Right renal cortex interstitium (tissue), 3 donors: ENCODE results near the gene BSG. TPM values are rescaled to one million over a fixed set of nuclear protein-coding genes. Genes with fewer than 3 reads are reported as not detected.

Experiments used
- polyA plus RNA-seq, 3 donors: library from polyadenylated mRNA; unstranded; fragments of 120-200 nt; gene quantifications; one replicate each; pipeline ENCODE4 v1.2.1, GENCODE V29; 2013; ENCODE audit not compliant: insufficient read length in 3 of 3

BSG gene
- polyA plus RNA-seq, 3 donors, result 377 to 439 (median 378) TPM

Other genes starting within 250 kb of the BSG start
- gene MIER2, start 227.8 kb upstream of the BSG start, polyA plus RNA-seq, result 10 to 100 TPM; 19.5 to 24.0 (median 22.0) TPM
- 1 to 10 TPM; 1.1 to 1.4 (median 1.2) TPM for gene C2CD4C, start 163.4 kb upstream of the BSG start, polyA plus RNA-seq
- 10 to 100 TPM; 21.5 to 25.9 (median 21.5) TPM for gene SHC2, start 111.6 kb upstream of the BSG start, polyA plus RNA-seq
- 1 to 10 TPM; 2.3 to 3.9 (median 2.3) TPM for gene MADCAM1, start 76.1 kb upstream of the BSG start, polyA plus RNA-seq
- gene TPGS1, start 65.1 kb upstream of the BSG start, polyA plus RNA-seq, result 1 to 10 TPM; 4.3 to 6.7 (median 5.8) TPM
- 10 to 100 TPM; 53.8 to 68.8 (median 55.4) TPM for gene CDC34, start 40.8 kb upstream of the BSG start, polyA plus RNA-seq
- gene GZMM, start 28.5 kb upstream of the BSG start, polyA plus RNA-seq, result under 1 TPM in 1 of 3 donors, not detected in 2; 0.12 TPM
- under 1 TPM; 0.17 to 0.25 (median 0.24) TPM for gene HCN2, start 17.3 kb downstream of the BSG start, polyA plus RNA-seq
- gene POLRMT, start 60.9 kb downstream of the BSG start, polyA plus RNA-seq, result 10 to 100 TPM; 55.5 to 58.1 (median 56.1) TPM
- gene FGF22, start 67.3 kb downstream of the BSG start, polyA plus RNA-seq, result under 1 TPM; 0.32 to 0.42 (median 0.35) TPM
- 10 to 100 TPM; 18.8 to 22.9 (median 21.4) TPM for gene RNF126, start 90.6 kb downstream of the BSG start, polyA plus RNA-seq
- gene FSTL3, start 103.8 kb downstream of the BSG start, polyA plus RNA-seq, result 10 to 100 TPM; 15.1 to 16.2 (median 16.2) TPM
- gene PRSS57, start 122.9 kb downstream of the BSG start, polyA plus RNA-seq, result under 1 TPM; 0.13 to 0.19 (median 0.15) TPM
- gene PALM, start 136.3 kb downstream of the BSG start, polyA plus RNA-seq, result 10 to 100 TPM; 62.7 to 78.6 (median 77.9) TPM
- 1 to 10 TPM; 6.4 to 7.6 (median 6.5) TPM for gene MISP, start 178.5 kb downstream of the BSG start, polyA plus RNA-seq
- gene PTBP1, start 224.9 kb downstream of the BSG start, polyA plus RNA-seq, result 100 to 1,000 TPM; 356 to 395 (median 364) TPM
- 10 to 100 TPM in 2 of 3 donors, 1 to 10 TPM in 1; 9.5 to 12.3 (median 11.1) TPM for gene PLPPR3, start 249.4 kb downstream of the BSG start, polyA plus RNA-seq